Measurements from ENCODE around the gene PROSER2.

- no peak for TF ChIP-seq REST (IDR thresholded peaks at IDR 0.05; ENCODE audit: borderline replicate concordance in 1 of 2, low read depth in 1 of 2, low read length in 2 of 2)
- no peak for TF ChIP-seq ZBTB21 (CRISPR knock-in tag; IDR thresholded peaks at IDR 0.05)
- TF ChIP-seq SRF (IDR thresholded peaks at IDR 0.05; ENCODE audit: low read depth, low read length), result no peak
- TF ChIP-seq ZNF574 (CRISPR knock-in tag; IDR thresholded peaks at IDR 0.05), result no peak
- TF ChIP-seq EP300 (IDR thresholded peaks at IDR 0.05; ENCODE audit: low read depth in 2 of 2, low read length in 2 of 2), result peak in 1 of 2 experiments; percentile 50; a peak in 1 of 4 replicates
- TF ChIP-seq EP300 (CRISPR knock-in tag; IDR thresholded peaks at IDR 0.05; ENCODE audit: borderline replicate concordance), result no peak
- TF ChIP-seq E2F2 (CRISPR knock-in tag; IDR thresholded peaks at IDR 0.05; ENCODE audit: borderline replicate concordance), result no peak
- no peak for TF ChIP-seq EZH2 (conservative IDR thresholded peaks at IDR 0.05; ENCODE audit: low read depth, low read length)
- TF ChIP-seq RXRA (CRISPR knock-in tag; IDR thresholded peaks at IDR 0.05), result no peak
- TF ChIP-seq TCF12 (IDR thresholded peaks at IDR 0.05), result no peak
- no peak for TF ChIP-seq TCF12 (CRISPR knock-in tag; IDR thresholded peaks at IDR 0.05)
- TF ChIP-seq SRSF1 (optimal IDR thresholded peaks at IDR 0.05; ENCODE audit: low read depth, low read length), result no peak
- no peak for TF ChIP-seq CREM (IDR thresholded peaks at IDR 0.05)
- no peak for TF ChIP-seq CREM (CRISPR knock-in tag; IDR thresholded peaks at IDR 0.05)
- TF ChIP-seq AHR (CRISPR knock-in tag; IDR thresholded peaks at IDR 0.05), result no peak
- no peak for TF ChIP-seq CTCF (CRISPR knock-in tag; IDR thresholded peaks at IDR 0.05)
Measured at GRCh38 chr10:11832042-11832441, 8.9 kb downstream of the PROSER2 start.

Measured in HepG2 (cell line).